Limb (tissue), 2 donors: Measurements from ENCODE around the gene EFS.

ENCODE experiments used
- DNase-seq, 2 donors: peaks; one replicate each; pipeline ENCODE4 v3.0.0-alpha.2; 2016; ENCODE audit errors: extremely low spot score in 2 of 2

EFS gene

DNA sequence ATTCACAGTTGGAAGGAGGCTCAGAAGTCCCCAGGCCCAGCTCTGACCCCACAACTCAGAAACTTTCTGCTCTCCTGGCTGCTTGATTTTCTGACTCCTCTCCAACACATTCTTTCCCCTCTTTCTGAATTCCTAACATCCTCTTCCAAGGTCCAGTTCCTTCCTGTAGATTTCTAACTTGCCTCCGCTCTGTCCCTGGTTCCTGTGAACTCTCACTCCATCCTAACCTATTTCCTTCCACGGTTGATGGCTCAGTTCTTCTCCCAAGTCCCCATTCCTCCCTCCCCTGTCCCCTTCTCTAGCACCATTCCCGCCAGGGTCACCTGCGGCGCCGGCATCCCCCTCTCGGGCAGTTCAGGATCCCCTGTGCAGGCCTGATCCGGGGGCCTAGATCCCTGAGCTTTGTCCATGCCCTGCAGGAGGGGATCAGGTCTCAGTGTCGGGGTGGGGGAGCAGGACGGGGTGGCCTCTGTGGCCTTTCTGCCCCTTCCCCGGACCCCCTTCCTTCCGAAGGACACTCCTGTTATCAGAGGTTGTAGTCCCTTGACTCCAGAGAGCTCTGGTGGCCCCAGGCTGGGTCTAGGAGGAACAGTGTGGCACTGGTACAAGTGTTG lies 6.3 kb downstream of the EFS start:
- no peak for DNase-seq

GRCh38 chr14:23358042-23358441 lies 6.9 kb downstream of the EFS start:
- DNase-seq, result no peak

- DNase-seq, result no peak
Observed at GRCh38 chr14:23357261-23357660, 7.7 kb downstream of the EFS start.

DNA sequence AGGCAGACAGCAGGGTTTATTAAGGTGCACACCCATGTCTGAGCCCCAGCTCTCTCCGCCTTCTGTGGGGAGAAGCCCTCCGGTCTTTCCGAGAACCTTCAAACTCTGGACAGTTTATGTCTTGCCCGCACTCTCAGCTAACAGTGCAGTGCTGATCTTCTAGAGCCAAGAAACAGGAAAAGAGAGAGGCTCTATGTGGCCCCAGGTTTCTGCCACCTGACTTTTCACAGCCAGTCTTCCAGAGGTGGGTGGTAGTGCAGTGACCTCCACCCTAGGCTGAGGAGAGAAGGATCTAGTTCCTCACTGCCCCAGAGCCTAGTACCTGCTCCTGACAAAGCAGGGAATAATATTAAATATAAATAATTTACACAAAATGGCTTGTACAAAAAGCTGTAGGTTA lies 8.3 kb downstream of the EFS start:
- DNase-seq, result no peak

DNA sequence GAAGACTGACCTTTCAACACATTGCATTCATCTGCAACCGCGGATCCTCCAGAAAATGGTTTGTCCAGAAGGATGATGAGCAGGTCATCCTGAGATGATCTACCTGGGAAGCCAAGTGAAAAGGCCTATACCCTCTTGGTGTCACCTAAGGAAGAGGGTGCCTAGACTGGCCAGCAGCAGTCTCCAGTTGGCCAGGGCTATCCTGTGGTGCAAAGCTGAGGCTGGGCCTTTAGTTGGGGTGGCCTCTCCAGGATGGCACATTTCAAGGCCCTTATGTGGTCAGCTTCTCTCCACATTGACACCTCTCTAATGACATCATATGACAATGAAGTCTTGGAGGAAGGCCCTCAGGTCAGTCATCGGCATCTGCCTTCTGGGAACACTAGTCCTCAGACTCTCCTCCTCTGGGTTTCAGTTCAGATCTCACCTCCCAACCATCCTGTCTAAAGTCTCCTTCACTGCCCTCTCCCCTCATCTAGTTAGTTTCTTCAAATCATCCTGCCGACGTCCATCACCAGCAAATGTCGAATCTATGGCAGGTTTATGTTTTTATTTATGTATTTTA lies 9.0 kb downstream of the EFS start:
- DNase-seq, result no peak

GRCh38 chr14:23354990-23355389 lies 10.0 kb downstream of the EFS start:
- DNase-seq, result no peak

GRCh38 chr14:23353433-23353780 lies 11.6 kb downstream of the EFS start:
- DNase-seq, result no peak

DNA sequence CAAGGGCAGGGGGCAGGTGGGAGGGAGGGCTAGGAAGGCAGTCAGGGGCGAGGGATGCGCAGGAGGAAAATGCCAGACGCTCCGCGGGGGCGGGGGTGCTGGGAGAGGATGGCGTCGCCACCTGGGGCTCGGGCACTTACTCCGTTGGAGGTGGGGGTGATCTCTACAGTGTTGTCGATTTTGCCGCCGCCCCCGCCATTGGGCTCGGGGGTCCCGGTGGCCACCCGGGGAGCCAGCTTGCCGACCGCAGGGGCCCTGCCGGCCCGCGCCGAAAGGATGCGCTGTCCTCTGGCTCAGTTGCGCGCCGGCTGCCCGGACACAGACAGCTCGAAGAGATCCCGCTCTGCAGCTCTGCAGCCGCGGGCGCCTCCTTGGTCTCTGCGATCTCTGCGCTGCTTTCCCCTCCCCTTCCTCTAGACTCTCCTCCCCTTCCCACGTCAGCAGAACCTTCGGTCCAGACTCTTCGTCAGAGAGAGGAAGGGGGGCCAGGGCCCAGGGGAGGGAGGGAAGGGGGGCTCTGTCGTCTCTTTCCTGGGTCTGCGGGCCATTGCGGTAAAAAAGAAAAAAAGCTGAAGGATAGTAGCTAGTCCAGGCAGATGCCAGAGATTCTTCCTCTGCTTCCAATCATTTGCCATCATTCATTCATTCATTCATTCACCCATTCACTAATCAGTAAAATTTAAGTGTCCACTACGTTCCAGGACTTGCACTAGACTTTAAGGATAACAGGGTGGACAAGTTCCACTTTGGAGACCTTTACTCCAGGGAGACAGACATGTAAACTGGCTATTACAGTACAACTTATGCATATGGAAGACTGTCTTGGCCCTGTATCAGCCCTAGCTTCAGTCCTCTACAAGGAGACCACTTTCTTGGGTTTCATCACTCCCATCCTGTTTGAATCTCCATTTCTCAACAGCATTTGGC lies 12.2 kb downstream of the EFS start, which contains the start of gene SLC22A17:
Gene SLC22A17, minus strand, starts transcription at position 382 of the 927 bp plus-strand sequence.
- DNase-seq, result peak; percentile 90 to 93

- DNase-seq, result no peak
Observed at GRCh38 chr14:23351681-23352505, 13.1 kb downstream of the EFS start.

GRCh38 chr14:23349156-23349845 lies 15.7 kb downstream of the EFS start:
- no peak for DNase-seq

GRCh38 chr14:23348297-23348655 lies 16.7 kb downstream of the EFS start:
- no peak for DNase-seq

- DNase-seq, result no peak
Observed at GRCh38 chr14:23347406-23348296, 17.3 kb downstream of the EFS start.

DNA sequence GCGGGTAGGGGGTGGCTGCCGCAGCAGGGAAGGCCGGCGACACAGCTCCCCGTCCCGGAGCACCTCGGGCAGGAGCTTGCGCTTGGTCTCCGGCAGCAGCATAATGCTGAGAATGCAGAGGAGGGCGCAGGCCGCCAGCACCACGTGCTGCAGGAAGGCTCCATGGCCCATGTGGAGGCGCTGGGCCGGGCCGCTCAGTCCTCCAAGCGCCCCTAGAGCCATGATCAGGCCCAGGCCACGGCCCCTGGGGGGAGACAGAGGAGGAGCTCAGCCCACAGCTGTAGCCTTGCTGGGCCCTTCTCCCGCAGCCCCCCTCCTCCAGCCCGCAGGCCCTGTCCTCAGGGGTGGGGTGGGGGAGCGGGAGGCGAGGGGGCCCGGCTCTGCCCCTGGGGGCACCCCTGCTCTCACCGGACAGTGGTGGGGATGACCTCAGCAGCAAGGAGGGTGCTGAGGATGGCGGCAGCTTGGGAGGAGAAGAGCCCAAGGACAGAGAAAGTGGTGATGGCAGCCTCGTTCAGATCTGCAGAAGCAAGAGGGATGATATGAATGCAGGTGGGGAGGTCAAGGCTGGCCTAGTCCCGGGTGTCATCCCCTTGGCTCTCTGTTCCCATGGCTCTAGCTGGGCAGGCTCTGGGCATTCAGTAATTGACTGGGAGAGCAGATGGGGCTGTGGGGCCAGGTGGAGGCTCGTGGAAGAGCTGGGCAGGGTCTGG lies 18.1 kb downstream of the EFS start:
- no peak for DNase-seq

DNA sequence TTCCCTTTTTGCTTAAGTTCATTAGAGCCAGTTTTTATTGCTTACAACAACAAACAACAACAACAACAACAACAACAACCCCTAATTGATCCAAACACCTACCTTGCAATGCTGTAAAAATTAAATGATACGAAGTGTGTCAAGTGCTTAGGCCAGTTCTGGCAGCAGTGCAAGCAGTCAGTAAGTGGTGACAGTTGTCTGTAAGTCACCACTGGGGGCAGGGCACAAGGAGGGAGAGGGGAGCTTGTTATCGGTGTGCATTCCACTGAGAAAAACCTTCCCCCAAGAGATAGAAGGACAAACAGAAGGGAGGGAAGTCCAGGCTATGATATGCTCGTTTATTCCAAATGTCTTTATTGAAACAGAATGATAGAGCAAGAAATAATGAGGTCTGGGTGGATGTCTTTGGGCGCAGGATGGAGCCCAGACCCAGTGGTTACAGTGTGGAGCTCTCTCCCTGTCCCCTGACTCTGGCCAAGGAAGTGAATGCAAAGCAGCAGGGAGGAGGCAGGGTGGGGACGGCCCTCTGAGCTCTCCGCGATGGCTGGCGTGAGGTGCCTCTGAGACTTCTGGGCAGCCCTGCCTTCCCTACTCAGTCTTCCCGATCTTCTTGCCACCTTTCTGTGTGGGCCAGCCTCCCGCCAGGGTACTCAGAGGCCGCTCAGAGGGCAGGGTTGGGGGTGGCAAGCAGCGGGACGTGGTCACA lies 18.8 kb downstream of the EFS start:
- DNase-seq, result no peak

DNA sequence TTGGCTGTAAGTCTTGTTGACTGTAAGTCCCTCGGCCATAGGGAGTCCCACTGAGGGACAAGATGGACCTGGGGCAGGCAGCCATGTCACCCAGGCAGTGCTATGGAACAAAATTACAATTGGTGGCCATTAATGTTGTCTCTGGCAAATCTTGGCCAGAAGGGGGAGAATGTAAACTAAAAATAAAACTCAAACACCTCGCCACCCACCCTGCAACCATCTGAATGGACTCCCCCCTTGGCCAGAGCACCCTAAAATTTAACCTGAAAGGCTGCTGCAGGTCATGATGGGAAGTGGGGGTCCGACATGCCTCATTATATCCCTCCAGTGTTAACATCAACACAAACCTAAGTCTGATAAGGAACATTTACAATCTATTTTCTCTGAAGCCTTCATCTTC lies 20.5 kb downstream of the EFS start:
- DNase-seq, result no peak

DNA sequence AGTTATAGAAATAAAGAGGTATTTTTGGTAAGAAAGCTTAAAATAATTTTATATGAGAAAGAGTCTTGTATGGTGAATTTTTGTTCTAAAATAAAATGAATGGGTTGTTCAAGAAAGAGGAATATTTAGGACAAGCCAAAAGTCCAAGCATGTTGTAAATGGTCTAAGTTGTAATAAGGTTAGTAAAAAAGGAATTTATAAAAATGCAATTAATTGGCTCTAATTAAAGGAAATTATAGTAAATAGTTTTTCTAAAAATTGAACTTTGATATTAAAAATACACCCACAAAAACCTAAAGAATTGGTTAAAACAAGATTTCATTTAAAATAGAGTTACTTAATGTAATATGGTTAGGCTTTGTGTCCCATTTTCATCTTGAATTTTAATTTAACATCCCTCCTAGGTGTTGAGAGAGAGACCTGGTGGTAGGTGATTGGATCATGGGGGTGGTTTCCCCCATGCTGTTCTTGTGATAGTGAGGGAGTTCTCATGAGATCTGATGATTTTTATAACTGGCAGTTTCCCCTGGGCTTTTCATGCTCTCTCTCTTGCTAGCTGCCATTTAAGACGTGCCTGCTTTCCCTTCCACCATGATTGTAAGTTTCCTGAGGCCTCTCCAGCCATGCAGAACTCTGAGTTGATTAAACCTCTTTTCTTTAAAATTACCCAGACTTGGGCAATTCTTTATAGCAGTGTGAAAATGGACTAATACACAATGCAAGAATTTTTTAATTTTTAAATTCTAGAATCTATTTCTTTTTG lies 25.3 kb downstream of the EFS start:
- no peak for DNase-seq

GRCh38 chr14:23335623-23336022 lies 29.3 kb downstream of the EFS start:
- no peak for DNase-seq
